GM19328 (cell line): ENCODE measurements around the gene RSAD1.

Experiments
- ATAC-seq: cut with Tn5 transposase; IDR thresholded peaks from one replicate; pipeline ENCODE4 v1.9.1; 2021; ENCODE audit warnings: mild to moderate bottlenecking, moderate library complexity; ENCODE audit not compliant: unreplicated experiment

RSAD1 gene

GRCh38 chr17:50517011-50517410 is 38.4 kb downstream of the RSAD1 start:
- no peak for ATAC-seq

DNA sequence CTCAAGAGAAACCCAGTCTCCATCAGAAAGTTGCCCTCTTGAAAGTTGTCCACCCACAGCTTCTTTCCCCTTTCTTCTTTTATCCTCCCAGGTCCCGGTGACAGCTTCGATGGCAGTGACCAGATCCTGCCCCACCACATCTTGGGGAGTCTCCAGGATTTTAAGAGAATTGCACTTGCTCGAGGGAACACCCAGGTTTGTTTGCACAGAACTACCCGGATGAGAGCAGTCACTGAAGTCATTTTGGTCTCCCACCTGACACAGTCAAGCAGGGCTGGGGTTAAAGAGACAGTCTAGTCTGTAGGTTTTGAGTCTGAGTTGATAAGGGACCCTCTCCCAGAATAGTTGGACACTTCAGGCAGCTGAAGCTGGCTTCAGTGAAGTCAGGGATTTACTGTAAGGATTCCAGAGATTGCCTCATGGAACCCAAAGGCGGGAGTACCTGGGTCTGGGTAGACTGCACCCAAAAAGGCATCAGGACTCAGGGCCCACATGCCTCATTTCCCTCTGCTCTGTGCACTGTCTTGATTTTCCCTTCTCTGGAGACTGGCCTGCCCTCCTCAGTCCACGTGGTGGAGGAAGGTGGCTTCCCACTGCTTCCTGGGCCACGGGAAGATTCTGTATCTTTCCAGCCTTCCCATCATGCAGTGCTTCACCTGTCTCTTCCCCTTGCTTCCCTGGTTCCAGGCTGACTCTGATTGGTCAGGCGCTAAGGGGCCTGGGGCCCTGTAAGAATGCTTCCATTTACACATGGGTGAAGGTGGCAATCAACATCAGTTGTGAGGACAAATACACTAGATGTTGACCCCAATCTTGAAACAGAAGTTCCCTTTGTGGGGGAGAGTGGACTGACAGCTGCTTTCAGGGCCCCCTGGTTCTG is 39.1 kb downstream of the RSAD1 start:
- ATAC-seq, result no peak

GRCh38 chr17:50518384-50519023 is 39.8 kb downstream of the RSAD1 start:
- no peak for ATAC-seq

DNA sequence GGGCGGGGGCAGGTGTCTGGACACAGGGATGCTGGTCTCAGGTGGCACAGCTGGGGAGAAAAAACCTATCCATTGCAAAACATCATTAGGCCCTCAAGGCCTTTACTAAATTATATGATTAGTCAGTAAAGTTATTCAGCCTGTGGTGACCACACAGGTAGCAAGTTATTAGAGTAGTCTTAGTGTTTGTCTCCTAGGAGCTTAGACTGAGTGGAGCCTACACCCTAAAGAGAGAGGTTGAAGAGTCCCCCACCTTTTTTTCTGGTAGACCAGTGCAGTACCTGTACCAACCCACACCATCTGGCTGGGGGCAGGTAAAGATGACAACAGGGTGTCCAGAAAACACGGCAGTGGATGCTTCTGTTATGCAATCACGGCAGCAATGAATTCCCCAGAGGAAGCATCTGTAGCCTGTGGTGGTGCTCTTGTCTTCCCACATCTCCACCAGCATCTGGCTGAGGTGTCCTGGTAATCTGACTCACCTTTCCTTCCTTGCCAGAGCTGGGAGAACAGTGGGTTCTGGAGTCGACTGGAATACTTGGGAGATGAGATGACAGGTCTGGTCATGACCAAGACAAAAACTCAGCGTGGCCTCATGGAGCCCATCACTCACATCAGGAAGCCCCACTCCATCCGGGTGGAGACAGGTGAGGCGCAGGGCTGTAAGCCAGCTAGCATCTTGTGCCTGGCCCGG is 40.6 kb downstream of the RSAD1 start:
- ATAC-seq, result no peak

DNA sequence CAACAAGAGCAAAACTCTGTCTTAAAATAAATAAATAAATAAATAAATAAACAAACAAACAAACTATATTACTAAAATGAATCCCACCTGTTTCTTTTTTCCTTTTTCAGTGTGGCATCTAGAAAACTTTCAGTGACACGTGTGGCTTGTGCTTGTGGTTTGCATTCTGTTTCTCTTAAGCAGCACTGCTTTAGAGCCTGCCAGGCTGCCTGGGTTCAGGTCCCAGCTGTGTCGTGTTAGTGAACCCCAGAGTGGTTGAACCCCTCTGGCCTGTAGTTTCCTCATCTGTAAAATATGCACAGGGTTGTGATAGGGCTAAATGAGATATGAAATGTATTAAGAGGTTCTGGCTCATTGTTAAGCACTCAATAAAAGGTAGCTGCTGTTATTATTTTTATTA is 41.8 kb downstream of the RSAD1 start:
- no peak for ATAC-seq

- ATAC-seq, result no peak
Measured at GRCh38 chr17:50521514-50521913, 42.9 kb downstream of the RSAD1 start.

GRCh38 chr17:50522766-50523165 is 44.1 kb downstream of the RSAD1 start:
- no peak for ATAC-seq

DNA sequence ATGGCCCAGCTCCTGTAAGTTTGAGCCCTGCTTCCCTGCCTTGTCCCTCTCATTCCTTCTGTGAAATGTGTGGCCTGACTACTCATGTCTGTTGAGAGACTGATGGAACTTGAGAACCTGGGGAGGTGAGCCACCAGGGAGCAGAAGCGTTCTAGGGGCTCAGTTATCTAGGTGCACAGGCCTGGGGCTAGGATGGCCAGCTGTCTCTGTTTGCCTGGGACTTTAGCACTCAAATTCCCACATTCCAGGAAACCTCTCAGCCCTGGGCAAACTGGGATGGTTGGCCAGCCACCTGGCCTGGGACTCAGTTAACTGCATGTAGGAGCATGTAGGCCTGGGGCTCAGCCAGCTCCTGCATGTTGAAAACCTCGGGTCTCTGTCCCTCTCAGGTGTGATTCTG is 44.5 kb downstream of the RSAD1 start:
- no peak for ATAC-seq

DNA sequence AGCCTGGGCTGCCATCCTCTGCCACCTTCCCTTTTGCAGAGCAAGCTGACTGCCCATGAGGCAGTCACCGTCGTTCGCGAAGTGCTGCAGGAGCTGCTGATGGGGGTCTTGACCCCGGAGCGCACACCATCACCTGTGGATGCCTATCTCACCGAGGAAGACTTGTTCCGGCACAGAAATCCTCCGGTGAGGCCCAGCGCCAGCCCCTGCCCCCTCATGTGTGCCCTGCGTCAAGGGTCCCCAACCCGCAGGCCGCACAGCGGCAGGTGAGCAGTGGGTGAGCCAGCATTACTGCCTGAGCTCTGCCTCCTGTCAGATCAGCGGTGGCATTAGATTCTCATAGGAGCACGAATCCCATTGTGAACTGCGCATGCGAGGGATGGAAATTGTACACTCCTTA is 46.2 kb downstream of the RSAD1 start:
- no peak for ATAC-seq

GRCh38 chr17:50527155-50527762 is 48.6 kb downstream of the RSAD1 start:
- no peak for ATAC-seq

- no peak for ATAC-seq
Measured at GRCh38 chr17:50527949-50528474, 49.4 kb downstream of the RSAD1 start.

DNA sequence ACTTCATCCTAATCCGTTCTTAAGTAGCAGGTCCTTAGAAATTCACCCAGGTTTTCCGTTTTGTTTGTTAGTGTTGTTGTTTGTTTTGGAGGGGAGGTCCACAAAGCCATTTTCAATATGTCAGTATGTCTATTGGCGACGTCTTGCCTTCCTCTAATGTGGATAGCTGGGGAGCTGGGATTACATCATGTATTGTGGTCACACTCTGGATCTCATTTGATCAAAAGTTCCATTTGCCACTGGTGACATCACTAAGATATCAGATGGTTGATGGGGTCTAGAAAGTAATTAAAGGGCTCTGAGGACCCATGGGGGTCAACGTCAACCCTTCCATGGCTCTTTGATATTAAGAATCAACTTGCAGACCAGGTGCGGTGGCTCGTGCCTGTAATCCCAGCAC is 51.2 kb downstream of the RSAD1 start:
- no peak for ATAC-seq

GRCh38 chr17:50531428-50532025 is 52.9 kb downstream of the RSAD1 start:
- ATAC-seq, result no peak

- no peak for ATAC-seq
Measured at GRCh38 chr17:50532452-50533024, 53.9 kb downstream of the RSAD1 start, which contains the start of gene EPN3. Gene EPN3 (plus strand): TSS chr17:50532735. CDS start chr17:50536557, 3,822 bp downstream.

DNA sequence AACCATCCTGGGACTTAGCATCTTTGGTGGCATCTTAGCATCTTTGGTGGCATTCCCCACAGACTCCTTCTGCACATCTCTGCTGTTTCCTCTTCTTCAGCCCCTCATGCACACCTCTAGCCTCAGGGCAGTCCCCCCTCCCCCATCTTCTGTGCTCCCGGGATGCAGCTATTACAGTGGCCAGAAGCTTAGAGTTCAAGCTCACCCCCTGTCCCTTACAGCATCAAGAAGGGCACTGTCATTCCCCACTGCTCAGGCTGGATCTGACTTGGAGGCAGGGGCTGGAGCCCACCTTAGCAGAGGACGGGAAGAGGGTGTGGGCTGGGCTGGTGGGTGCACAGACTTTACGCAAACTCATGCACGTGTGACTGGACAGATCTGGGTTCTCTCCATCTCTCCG is 54.5 kb downstream of the RSAD1 start:
- ATAC-seq, result no peak

DNA sequence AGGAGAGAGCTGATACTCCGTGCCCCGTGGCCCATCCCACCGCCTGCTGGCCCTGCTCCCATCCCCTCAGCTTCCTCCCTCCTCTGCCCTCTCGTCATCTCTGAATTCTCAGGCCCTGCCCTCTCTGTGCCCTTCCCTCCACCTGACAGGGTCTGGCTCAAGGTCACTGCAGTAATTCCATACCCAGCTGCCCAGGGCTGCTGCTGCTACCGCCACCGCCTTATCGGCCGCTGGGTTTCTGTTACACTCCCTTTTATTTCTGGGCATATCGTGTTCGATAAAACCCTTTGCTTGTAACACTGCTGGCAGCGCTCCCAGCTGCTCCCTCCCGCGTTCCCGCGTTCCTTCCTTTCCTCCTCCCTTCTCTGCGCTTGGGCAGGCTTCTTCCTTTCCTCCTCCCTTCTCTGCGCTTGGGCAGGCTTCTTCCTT is 55.1 kb downstream of the RSAD1 start:
- no peak for ATAC-seq

- ATAC-seq, result no peak
Measured at GRCh38 chr17:50534222-50534978, 55.7 kb downstream of the RSAD1 start.

- no peak for ATAC-seq
Measured at GRCh38 chr17:50534979-50535326, 56.3 kb downstream of the RSAD1 start.

GRCh38 chr17:50535407-50535806 is 56.7 kb downstream of the RSAD1 start:
- no peak for ATAC-seq
